Measurements from ENCODE around the gene ZNF22.

Gene ZNF22

GRCh38 chr10:44977287-44978212 lies 23.2 kb upstream of the ZNF22 start:
- DNase-seq (ENCODE audit: low read depth), result no peak

- DNase-seq (ENCODE audit: low read depth), result no peak
Observed at GRCh38 chr10:44978213-44978569, 22.5 kb upstream of the ZNF22 start.

- no peak for DNase-seq (ENCODE audit: low read depth)
Observed at GRCh38 chr10:44978570-44979280, 22.0 kb upstream of the ZNF22 start, which contains the start of gene DEPP1. Gene DEPP1, minus strand, starts transcription at chr10:44978809. Its CDS starts 779 bp downstream, at chr10:44978030.

GRCh38 chr10:44979281-44980191 lies 21.2 kb upstream of the ZNF22 start:
- no peak for DNase-seq (ENCODE audit: low read depth)

GRCh38 chr10:44980309-44981171 lies 20.2 kb upstream of the ZNF22 start:
- DNase-seq (ENCODE audit: low read depth), result no peak

- DNase-seq (ENCODE audit: low read depth), result no peak
Observed at GRCh38 chr10:44981172-44982113, 19.3 kb upstream of the ZNF22 start.

GRCh38 chr10:44982114-44982460 lies 18.6 kb upstream of the ZNF22 start:
- no peak for DNase-seq (ENCODE audit: low read depth)

GRCh38 chr10:44982496-44982895 lies 18.2 kb upstream of the ZNF22 start:
- no peak for DNase-seq (ENCODE audit: low read depth)

GRCh38 chr10:44983066-44983894 lies 17.4 kb upstream of the ZNF22 start:
- no peak for DNase-seq (ENCODE audit: low read depth)

GRCh38 chr10:44983895-44984278 lies 16.8 kb upstream of the ZNF22 start:
- DNase-seq (ENCODE audit: low read depth), result no peak

- DNase-seq (ENCODE audit: low read depth), result no peak
Observed at GRCh38 chr10:44984671-44985101, 16.0 kb upstream of the ZNF22 start.

- DNase-seq (ENCODE audit: low read depth), result no peak
Observed at GRCh38 chr10:44985175-44985681, 15.5 kb upstream of the ZNF22 start.

GRCh38 chr10:44986179-44986578 lies 14.5 kb upstream of the ZNF22 start:
- DNase-seq (ENCODE audit: low read depth), result no peak

- no peak for DNase-seq (ENCODE audit: low read depth)
Observed at GRCh38 chr10:44986670-44987069, 14.1 kb upstream of the ZNF22 start.

GRCh38 chr10:44988957-44989585 lies 11.7 kb upstream of the ZNF22 start:
- DNase-seq (ENCODE audit: low read depth), result no peak

- DNase-seq (ENCODE audit: low read depth), result no peak
Observed at GRCh38 chr10:44989597-44990301, 11.0 kb upstream of the ZNF22 start.

GRCh38 chr10:44990302-44990655 lies 10.4 kb upstream of the ZNF22 start:
- DNase-seq (ENCODE audit: low read depth), result no peak

- no peak for DNase-seq (ENCODE audit: low read depth)
Observed at GRCh38 chr10:44990965-44991364, 9.8 kb upstream of the ZNF22 start.
